HepG2 (cell line): ENCODE data around the gene FEM1C. TPM values are rescaled to one million over a fixed set of nuclear protein-coding genes. Genes with fewer than 3 reads are reported as not detected.

ENCODE experiments used
- ATAC-seq: fragments of 200-7000 bp; cut with Tn5 transposase; 3 replicates; pipeline ENCODE4 v1.9.1; 2020; ENCODE audit warnings: mild to moderate bottlenecking, moderate library complexity
- BruUV-seq: library from RNA; stranded (reverse); fragments of 400-500 nt; replicated peaks from 2 replicates; lab custom pipeline; 2021; lab: Mats Ljungman, UMichigan
- CTCF ChIA-PET: fragments of 300-600 bp; formaldehyde crosslinking; extraction: SDS; loops from one replicate; lab custom pipeline; 2021; ENCODE audit warnings: low total read pairs, inconsistent platforms, low intra/inter-chr PET ratio; lab: Yijun Ruan, JAX
- POLR2A ChIA-PET: fragments of 350-600 bp; sonication (Branson Sonifier 250); formaldehyde crosslinking; loops from one replicate; lab custom pipeline; 2020; ENCODE audit warnings: antibody characterized with exemption, inconsistent platforms; lab: Yijun Ruan, JAX
- DNase-seq: peaks from one replicate; pipeline ENCODE4 v3.0.0-alpha.2; 2015; ENCODE audit warnings: low spot score
- FAIRE-seq: peaks from 3 replicates; lab custom pipeline; 2011; peaks lifted over from hg19 to GRCh38; lab: Jason Lieb, UNC
- H2AFZ ChIP-seq: one replicate; pipeline ENCODE4 v1.6.1; 2011; ENCODE audit warnings: low read length, inconsistent platforms
- H3K27ac ChIP-seq: fragments of 300-600 bp; 3 replicates; pipeline ENCODE4 v1.8.0; 2011; ENCODE audit warnings: mixed run types, mild to moderate bottlenecking, mixed read lengths, low read length, inconsistent platforms; ENCODE audit not compliant: insufficient read depth; ENCODE audit errors: extremely low read length
- H3K27me3 ChIP-seq, 2 experiments: fragments of 200-600 bp in 1 of 2; 2 replicates in 1 of 2; 3 replicates in 1 of 2; pipeline versions ENCODE4 v1.6.0 to v1.8.0; 2011; ENCODE audit warnings: low read length in 2 of 2, mild to moderate bottlenecking in 2 of 2, moderate library complexity in 2 of 2, inconsistent platforms in 1 of 2; ENCODE audit not compliant: insufficient read depth in 2 of 2, control insufficient read depth in 1 of 2
- H3K36me3 ChIP-seq, 2 experiments: fragments of 200-600 bp in 1 of 2; replicated peaks in 1 of 2; 2 replicates in 1 of 2; 3 replicates in 1 of 2; pipeline versions ENCODE4 v1.5.1 to v1.8.0; 2011; ENCODE audit warnings: low read length in 2 of 2, inconsistent platforms in 1 of 2; ENCODE audit not compliant: insufficient read depth in 2 of 2, control insufficient read depth in 1 of 2
- H3K4me1 ChIP-seq: 2 replicates; pipeline ENCODE4 v1.5.1; 2012; ENCODE audit warnings: low read length, inconsistent platforms; ENCODE audit not compliant: insufficient read depth
- H3K4me2 ChIP-seq: 2 replicates; pipeline ENCODE4 v1.6.0; 2011; ENCODE audit warnings: low read depth, low read length, inconsistent platforms
- H3K4me3 ChIP-seq, 3 experiments: fragments of 200-600 bp in 1 of 3; sonication (generic), shearing (Covaris generic) in 1 of 3; replicated peaks in 1 of 3; 2 replicates each; pipeline ENCODE4 v1.5.1; 2011 to 2016; ENCODE audit warnings: low read length in 3 of 3, inconsistent platforms in 2 of 3, low read depth in 2 of 3, mild to moderate bottlenecking in 2 of 3, control low read depth in 1 of 3, mixed read lengths in 1 of 3; ENCODE audit not compliant: insufficient read depth in 1 of 3
- H3K79me2 ChIP-seq: one replicate; pipeline ENCODE4 v1.6.1; 2011; ENCODE audit warnings: low read length, inconsistent platforms; ENCODE audit not compliant: insufficient read depth
- H3K9ac ChIP-seq: 2 replicates; pipeline ENCODE4 v1.6.0; 2011; ENCODE audit warnings: mild to moderate bottlenecking, low read depth, low read length, inconsistent platforms; ENCODE audit not compliant: insufficient read depth
- H3K9me3 ChIP-seq: 2 replicates; pipeline ENCODE4 v1.5.1; 2012; ENCODE audit warnings: mild to moderate bottlenecking, low read length
- H4K20me1 ChIP-seq: 2 replicates; pipeline ENCODE4 v1.6.0; 2011; ENCODE audit warnings: inconsistent platforms, mild to moderate bottlenecking, low read length, moderate library complexity; ENCODE audit not compliant: insufficient read depth
- AHR ChIP-seq: IDR thresholded peaks from 2 replicates; pipeline ENCODE4 v1.6.1; 2018; ENCODE audit warnings: missing genetic modification reagents, missing compliant biosample characterization
- JUNB ChIP-seq: sonication (generic); formaldehyde crosslinking; IDR thresholded peaks from 2 replicates; pipeline ENCODE4 v1.8.0; 2022; ENCODE audit warnings: missing genetic modification reagents, mild to moderate bottlenecking, borderline replicate concordance
- MTA3 ChIP-seq: sonication (generic); formaldehyde crosslinking; IDR thresholded peaks from 2 replicates; pipeline ENCODE4 v1.4.0; 2020; ENCODE audit warnings: missing genetic modification reagents
- NR2F2 ChIP-seq: IDR thresholded peaks from 2 replicates; pipeline ENCODE4 v1.6.1; 2012; ENCODE audit warnings: low read depth, inconsistent platforms, borderline replicate concordance
- PHB2 ChIP-seq: fragments of 450-650 bp; IDR thresholded peaks from 2 replicates; pipeline ENCODE4 v1.6.1; 2018; ENCODE audit not compliant: partially characterized antibody
- SATB2 ChIP-seq: sonication (generic); formaldehyde crosslinking; IDR thresholded peaks from 2 replicates; pipeline ENCODE4 v1.5.0; 2020; ENCODE audit warnings: missing genetic modification reagents
- SMAD3 ChIP-seq: sonication (generic); formaldehyde crosslinking; IDR thresholded peaks from 2 replicates; pipeline ENCODE4 v1.4.0; 2020; ENCODE audit warnings: missing genetic modification reagents
- ZNF3 ChIP-seq: IDR thresholded peaks from 2 replicates; pipeline ENCODE4 v1.7.0; 2017; ENCODE audit warnings: inconsistent platforms
- ZNF577 ChIP-seq: sonication (generic); formaldehyde crosslinking; IDR thresholded peaks from 2 replicates; pipeline ENCODE4 v1.4.0; 2020; ENCODE audit warnings: mild to moderate bottlenecking, low read depth, missing genetic modification reagents, borderline replicate concordance
- ZNF674 ChIP-seq: sonication (generic); formaldehyde crosslinking; IDR thresholded peaks from 2 replicates; pipeline ENCODE4 v1.5.0; 2020; ENCODE audit warnings: low read depth, mild to moderate bottlenecking, missing genetic modification reagents
- WGBS: methylation state at CpG from one replicate; pipeline ENCODE4 v1.1.6; 2017; ENCODE audit warnings: low lambda C conversion rate; 5-methylcytosine and 5-hydroxymethylcytosine counted together
- in situ Hi-C: cut with HindIII; loops from 2 replicates; pipeline ENCODE4 v1.10.0; 2017; ENCODE audit warnings: low pct_unique_long_range_greater_than_20kb; ENCODE audit not compliant: extremely low pct_ligation_motif_present
- intact Hi-C: fragments of 100-400 bp; cut with micrococcal nuclease; formaldehyde crosslinking; loops from one replicate; pipeline ENCODE4 v1.10.0; 2022; ENCODE audit not compliant: unreplicated experiment
- polyA plus RNA-seq, 8 experiments: library from polyadenylated mRNA; depleted of rRNA in 3 of 8; stranded (reverse) in 7 of 8; unstranded in 1 of 8; fragments of >200 nt; fragmentation: Illumina TruSeq in 4 of 8; extraction: Trizol in 4 of 8; gene quantifications; 2 replicates each; pipeline versions ENCODE4 v1.2.1 to v1.2.3, GENCODE V29; 2011 to 2016; ENCODE audit warnings: low read depth in 4 of 8, missing spikeins in 1 of 8, mixed read lengths in 1 of 8; ENCODE audit not compliant: insufficient read depth in 1 of 8
- total RNA-seq, 5 experiments: library from RNA; depleted of rRNA; stranded (reverse); fragments of >200 nt; fragmentation: Illumina TruSeq; extraction: Trizol; gene quantifications; 2 replicates each; pipeline ENCODE4 v1.2.3, GENCODE V29; 2016; ENCODE audit warnings: low read depth in 1 of 5
- TF ChIP-seq, protein P1 (sequence below): fragments of 450-650 bp; IDR thresholded peaks from 2 replicates; pipeline ENCODE4 v1.6.1; 2017; ENCODE audit warnings: mild to moderate bottlenecking
- TF ChIP-seq, protein P2 (sequence below): sonication (generic); formaldehyde crosslinking; IDR thresholded peaks from 2 replicates; pipeline ENCODE4 v1.5.0; 2020; ENCODE audit warnings: mild to moderate bottlenecking, missing genetic modification reagents, borderline replicate concordance

The FEM1C gene
- total and polyA plus RNA-seq, 2 of the 13 experiments (the other 11 are each of a cell fraction or from before 2014, with no cell fraction given) = 5.5 to 8.3 TPM

DNA sequence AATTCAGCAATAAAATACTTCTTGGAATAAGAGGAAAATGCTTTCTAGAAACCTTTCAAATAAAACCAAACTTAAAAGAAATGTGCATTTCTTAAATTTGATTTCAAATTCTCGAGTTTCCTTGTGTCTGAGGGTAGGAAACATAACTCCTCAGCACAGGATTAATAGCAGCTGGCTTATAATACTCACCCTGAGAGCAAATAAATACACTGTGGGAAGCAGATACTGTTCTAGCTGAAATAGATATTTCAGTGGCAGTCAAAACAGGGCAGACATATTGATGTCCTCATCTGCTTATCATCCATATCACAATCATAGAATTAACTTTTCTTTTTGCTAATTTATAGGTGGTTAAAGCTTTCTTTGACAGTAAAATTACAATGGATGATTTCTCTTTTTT is 24.1 kb upstream of the FEM1C start:
- no peaks in the 10 kb centered on the region for H3K9me3 ChIP-seq
- in situ Hi-C loops = no loop called here
- WGBS = 0% methylated on average over 1 of the region's 1 CpG
- no peak overlapping the region for H3K27ac ChIP-seq
- POLR2A ChIA-PET = no interaction called here
- no peaks in the 10 kb centered on the region for H4K20me1 ChIP-seq
- FAIRE-seq (no peak), DNase-seq (no peak), ATAC-seq (no peak)
- TF ChIP-seq MTA3 (CRISPR knock-in tag) = no peak
- TF ChIP-seq JUNB (CRISPR knock-in tag) = no peak
- no peak for TF ChIP-seq PHB2
- no peak for TF ChIP-seq ZNF674
- no peak for TF ChIP-seq ZNF3 (CRISPR knock-in tag)
- H2AFZ ChIP-seq = no peak overlapping the region
- H3K4me3 ChIP-seq = no peak overlapping the region
- no peaks in the 10 kb centered on the region; a peak in 1 of 5 replicates for H3K27me3 ChIP-seq
- no TSS peak for BruUV-seq
- no peaks in the 10 kb centered on the region for H3K79me2 ChIP-seq
- no peak overlapping the region for H3K4me2 ChIP-seq
- CTCF ChIA-PET = no interaction called here
- no peaks in the 10 kb centered on the region for H3K36me3 ChIP-seq
- intact Hi-C loops = no loop called here
- no peaks in the 10 kb centered on the region for H3K4me1 ChIP-seq
- H3K9ac ChIP-seq = no peak overlapping the region

DNA sequence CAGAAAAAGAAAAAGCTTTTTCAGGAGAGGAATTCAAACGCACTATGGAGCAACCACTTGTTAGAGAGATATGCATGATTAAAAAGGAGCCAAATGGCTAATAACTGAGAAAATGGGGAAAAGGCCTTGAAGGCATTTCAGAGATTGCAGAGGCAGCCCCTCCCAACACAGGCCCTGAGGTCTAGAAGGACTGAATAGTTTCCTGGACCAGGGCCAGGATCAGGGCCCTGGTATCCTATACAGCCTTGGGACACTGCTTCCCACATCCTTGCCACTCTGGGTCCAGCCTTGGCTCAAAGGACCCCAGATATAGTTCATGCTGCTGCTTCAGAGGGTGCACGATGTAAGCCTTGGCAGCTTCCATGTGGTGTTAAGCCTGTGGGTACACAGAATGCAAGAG is 20.7 kb upstream of the FEM1C start:
- CTCF ChIA-PET = no interaction called here
- 89% methylated on average over 1 of the region's 2 CpGs for WGBS
- no peak for FAIRE-seq

More for the DNA sequence above, 20.7 kb upstream of the FEM1C start:
- peaks cover 0 to 2% of the 10 kb centered on the region in 2 experiments; a peak in 1 of 5 replicates for H3K27me3 ChIP-seq
- no peaks in the 10 kb centered on the region for H3K79me2 ChIP-seq
- H4K20me1 ChIP-seq = no peaks in the 10 kb centered on the region
- H3K4me3 ChIP-seq = no peak overlapping the region
- H3K9me3 ChIP-seq = no peaks in the 10 kb centered on the region
- ATAC-seq (no peak), DNase-seq (no peak)
- POLR2A ChIA-PET = no interaction called here
- H2AFZ ChIP-seq = no peak overlapping the region
- in situ Hi-C loops (no loop called here), intact Hi-C loops (no loop called here)
- no TSS peak for BruUV-seq
- no peaks in the 10 kb centered on the region for H3K4me1 ChIP-seq
- H3K9ac ChIP-seq = no peak overlapping the region
- H3K4me2 ChIP-seq = no peak overlapping the region
- H3K27ac ChIP-seq = no peak overlapping the region
- TF ChIP-seq, protein P1, sequence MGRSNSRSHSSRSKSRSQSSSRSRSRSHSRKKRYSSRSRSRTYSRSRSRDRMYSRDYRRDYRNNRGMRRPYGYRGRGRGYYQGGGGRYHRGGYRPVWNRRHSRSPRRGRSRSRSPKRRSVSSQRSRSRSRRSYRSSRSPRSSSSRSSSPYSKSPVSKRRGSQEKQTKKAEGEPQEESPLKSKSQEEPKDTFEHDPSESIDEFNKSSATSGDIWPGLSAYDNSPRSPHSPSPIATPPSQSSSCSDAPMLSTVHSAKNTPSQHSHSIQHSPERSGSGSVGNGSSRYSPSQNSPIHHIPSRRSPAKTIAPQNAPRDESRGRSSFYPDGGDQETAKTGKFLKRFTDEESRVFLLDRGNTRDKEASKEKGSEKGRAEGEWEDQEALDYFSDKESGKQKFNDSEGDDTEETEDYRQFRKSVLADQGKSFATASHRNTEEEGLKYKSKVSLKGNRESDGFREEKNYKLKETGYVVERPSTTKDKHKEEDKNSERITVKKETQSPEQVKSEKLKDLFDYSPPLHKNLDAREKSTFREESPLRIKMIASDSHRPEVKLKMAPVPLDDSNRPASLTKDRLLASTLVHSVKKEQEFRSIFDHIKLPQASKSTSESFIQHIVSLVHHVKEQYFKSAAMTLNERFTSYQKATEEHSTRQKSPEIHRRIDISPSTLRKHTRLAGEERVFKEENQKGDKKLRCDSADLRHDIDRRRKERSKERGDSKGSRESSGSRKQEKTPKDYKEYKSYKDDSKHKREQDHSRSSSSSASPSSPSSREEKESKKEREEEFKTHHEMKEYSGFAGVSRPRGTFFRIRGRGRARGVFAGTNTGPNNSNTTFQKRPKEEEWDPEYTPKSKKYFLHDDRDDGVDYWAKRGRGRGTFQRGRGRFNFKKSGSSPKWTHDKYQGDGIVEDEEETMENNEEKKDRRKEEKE = no peak
- TF ChIP-seq, protein P2, sequence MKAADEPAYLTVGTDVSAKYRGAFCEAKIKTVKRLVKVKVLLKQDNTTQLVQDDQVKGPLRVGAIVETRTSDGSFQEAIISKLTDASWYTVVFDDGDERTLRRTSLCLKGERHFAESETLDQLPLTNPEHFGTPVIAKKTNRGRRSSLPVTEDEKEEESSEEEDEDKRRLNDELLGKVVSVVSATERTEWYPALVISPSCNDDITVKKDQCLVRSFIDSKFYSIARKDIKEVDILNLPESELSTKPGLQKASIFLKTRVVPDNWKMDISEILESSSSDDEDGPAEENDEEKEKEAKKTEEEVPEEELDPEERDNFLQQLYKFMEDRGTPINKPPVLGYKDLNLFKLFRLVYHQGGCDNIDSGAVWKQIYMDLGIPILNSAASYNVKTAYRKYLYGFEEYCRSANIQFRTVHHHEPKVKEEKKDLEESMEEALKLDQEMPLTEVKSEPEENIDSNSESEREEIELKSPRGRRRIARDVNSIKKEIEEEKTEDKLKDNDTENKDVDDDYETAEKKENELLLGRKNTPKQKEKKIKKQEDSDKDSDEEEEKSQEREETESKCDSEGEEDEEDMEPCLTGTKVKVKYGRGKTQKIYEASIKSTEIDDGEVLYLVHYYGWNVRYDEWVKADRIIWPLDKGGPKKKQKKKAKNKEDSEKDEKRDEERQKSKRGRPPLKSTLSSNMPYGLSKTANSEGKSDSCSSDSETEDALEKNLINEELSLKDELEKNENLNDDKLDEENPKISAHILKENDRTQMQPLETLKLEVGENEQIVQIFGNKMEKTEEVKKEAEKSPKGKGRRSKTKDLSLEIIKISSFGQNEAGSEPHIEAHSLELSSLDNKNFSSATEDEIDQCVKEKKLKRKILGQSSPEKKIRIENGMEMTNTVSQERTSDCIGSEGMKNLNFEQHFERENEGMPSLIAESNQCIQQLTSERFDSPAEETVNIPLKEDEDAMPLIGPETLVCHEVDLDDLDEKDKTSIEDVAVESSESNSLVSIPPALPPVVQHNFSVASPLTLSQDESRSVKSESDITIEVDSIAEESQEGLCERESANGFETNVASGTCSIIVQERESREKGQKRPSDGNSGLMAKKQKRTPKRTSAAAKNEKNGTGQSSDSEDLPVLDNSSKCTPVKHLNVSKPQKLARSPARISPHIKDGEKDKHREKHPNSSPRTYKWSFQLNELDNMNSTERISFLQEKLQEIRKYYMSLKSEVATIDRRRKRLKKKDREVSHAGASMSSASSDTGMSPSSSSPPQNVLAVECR = no peak
- TF ChIP-seq SMAD3 = no peak
- no peak for TF ChIP-seq NR2F2
- TF ChIP-seq AHR (CRISPR knock-in tag) = no peak
- no peak for TF ChIP-seq SATB2 (CRISPR knock-in tag)
- no peak for TF ChIP-seq ZNF577 (CRISPR knock-in tag)
- TF ChIP-seq, all 625 proteins: peak for 0
- H3K36me3 ChIP-seq = no peaks in the 10 kb centered on the region
